ENCODE results near the gene SMARCA5. TPM values are rescaled to one million over a fixed set of nuclear protein-coding genes. Genes with fewer than 3 reads are reported as not detected.

SMARCA5 gene
- total RNA-seq, 2 donors from 2014 or later, result 20.8 to 21.0 TPM

DNA sequence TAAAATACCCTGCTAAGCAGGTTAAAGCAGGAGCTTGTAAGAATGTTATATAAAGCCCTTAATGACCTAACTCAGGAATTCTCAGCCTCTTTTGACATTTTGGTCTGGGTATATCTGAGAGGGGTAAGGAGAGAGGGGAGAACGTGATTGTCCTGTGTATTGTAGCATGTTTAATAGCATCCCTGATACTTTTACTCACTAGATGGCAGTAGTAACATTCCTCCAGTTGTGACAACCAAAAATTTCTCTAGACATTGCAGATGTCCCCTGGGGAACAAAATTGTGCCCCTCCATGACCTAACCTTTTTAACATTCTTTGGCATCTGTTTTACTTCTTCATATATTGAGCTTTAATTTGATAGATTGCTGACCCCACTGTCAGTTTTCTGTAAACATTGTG lies 17.9 kb downstream of the SMARCA5 start:
- H3K9me3 ChIP-seq, result no peaks in the 10 kb centered on the region
- intact Hi-C loops (cut with DNase I), result no loop called here
- H3K4me3 ChIP-seq, result no peak overlapping the region
- H3K27me3 ChIP-seq, result no peaks in the 10 kb centered on the region
- no peak overlapping the region for H3K27ac ChIP-seq
- H3K36me3 ChIP-seq (replicated peaks in 1 of 2; ENCODE audit: insufficient read depth in 1 of 2, low read depth in 2 of 2), result peaks cover 3 to 30% of the 10 kb centered on the region in 2 donors
- no peak for ATAC-seq
- no peak for DNase-seq
- 47 to 73% methylated on average over 1 of the region's 1 CpG for WGBS, 2 donors
- TF ChIP-seq CTCF (IDR thresholded peaks at IDR 0.05), result peak in 2 of 7 experiments; percentile 4 to 6
- no peak for TF ChIP-seq POLR2A (IDR thresholded peaks at IDR 0.05)
- no peaks in the 10 kb centered on the region for H3K4me1 ChIP-seq

DNA sequence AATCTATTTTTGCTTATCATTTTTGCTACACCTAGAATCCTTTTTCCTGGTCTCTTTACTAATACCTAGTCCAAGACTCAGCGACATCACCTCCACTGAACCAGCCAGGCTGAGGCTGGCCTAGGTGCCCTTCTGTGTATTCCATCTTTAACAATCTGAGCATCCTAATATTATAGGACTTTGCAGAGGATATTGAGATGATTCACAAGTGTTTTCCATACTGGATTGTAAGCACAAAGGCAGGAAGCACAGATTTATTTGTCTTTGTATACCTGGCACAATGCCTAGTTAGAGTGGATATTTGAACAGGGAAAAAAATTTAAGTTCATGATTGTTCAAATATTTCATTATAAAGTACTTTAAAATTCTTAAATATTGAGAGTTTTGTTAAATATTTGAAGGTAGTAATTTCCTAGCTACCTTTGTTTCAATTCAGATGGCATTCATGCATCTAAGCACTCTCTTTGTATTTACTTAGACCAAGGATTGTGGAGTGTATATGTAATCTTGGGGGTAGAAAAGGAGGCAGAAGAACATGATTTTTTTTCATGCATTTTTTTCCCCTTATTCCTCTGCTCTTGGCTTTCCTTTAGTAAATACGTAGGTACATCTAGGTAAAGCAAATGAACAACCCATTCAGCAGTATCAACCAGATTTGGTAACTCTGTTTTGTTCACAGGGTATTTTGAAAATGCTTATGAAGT lies 18.4 kb downstream of the SMARCA5 start:
- intact Hi-C loops (cut with DNase I), result no loop called here
- no peak overlapping the region for H3K27ac ChIP-seq
- no peak for TF ChIP-seq CTCF (IDR thresholded peaks at IDR 0.05)
- TF ChIP-seq POLR2A (IDR thresholded peaks at IDR 0.05), result no peak
- H3K4me1 ChIP-seq, result no peaks in the 10 kb centered on the region
- peaks cover 3 to 30% of the 10 kb centered on the region in 2 donors for H3K36me3 ChIP-seq (replicated peaks in 1 of 2; ENCODE audit: insufficient read depth in 1 of 2, low read depth in 2 of 2)
- H3K9me3 ChIP-seq, result no peaks in the 10 kb centered on the region
- H3K27me3 ChIP-seq, result no peaks in the 10 kb centered on the region
- 92 to 94% methylated on average over 2 of the region's 2 CpGs for WGBS, 2 donors
- no peak for ATAC-seq
- H3K4me3 ChIP-seq, result no peak overlapping the region
- DNase-seq, result no peak

DNA sequence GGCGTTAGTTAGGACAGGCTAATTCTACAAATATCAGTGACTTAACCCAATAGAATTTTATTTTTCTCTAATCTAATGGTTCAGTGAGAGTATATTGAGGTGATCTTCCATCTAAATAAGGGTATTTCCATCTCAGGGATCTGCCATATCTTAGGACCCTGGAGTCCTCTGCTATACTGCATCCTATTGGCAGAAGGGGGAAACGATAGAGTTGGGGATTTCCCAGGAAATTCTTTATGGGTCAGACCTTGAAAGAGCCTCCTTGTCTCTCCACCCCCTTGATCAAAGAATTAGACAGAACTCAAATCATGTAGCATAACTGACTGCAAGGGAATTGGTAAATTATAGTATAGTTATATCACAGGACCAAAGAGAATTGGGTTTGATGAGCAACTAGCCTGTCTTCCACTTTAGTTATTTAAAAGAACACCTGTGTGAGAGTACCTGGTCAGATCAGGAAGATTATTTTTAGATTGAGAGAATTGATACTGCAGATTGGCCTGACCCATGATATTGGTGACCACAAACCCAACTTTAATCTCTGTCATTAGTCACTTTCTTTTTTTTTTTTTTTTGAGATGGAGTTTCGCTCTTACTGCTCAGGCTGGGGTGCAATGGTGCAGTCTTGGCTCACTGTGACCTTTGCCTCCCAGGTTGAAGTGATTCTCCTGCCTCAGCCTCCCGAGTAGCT lies 25.6 kb downstream of the SMARCA5 start:
- Histone ChIP-seq H3K4me1 (no peaks in the 10 kb centered on the region), H3K27me3 (no peaks in the 10 kb centered on the region), H3K4me3 (no peak overlapping the region), H3K27ac (no peak overlapping the region), H3K9me3 (no peaks in the 10 kb centered on the region), H3K36me3 (replicated peaks in 1 of 2; ENCODE audit: insufficient read depth in 1 of 2, low read depth in 2 of 2) (peaks cover 3 to 41% of the 10 kb centered on the region in 2 donors)
- DNase-seq (no peak), ATAC-seq (no peak)
- no peak for TF ChIP-seq POLR2A (IDR thresholded peaks at IDR 0.05)
- TF ChIP-seq CTCF (IDR thresholded peaks at IDR 0.05), result no peak
- intact Hi-C loops (cut with DNase I), result no loop called here
- 89 to 91% methylated on average over 4 of the region's 4 CpGs for WGBS, 2 donors

DNA sequence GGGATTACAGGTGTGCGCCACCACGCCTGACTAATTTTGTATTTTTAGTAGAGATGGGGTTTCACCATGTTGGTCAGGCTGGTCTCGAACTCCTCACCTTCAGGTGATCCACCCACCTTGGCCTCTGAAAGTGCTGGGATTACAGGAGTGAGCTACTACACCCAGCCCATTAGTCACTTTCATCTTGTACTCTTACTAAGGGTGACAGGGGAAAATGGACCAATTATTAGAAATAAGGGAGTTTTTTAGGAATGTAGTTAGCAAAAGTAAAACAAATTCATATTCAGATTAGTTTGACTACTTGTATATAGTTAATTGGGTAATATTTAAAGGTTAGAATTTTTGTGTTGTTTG lies 26.1 kb downstream of the SMARCA5 start:
- WGBS, 2 donors, result 96 to 99% methylated on average over 3 of the region's 3 CpGs
- no peak for DNase-seq
- Histone ChIP-seq H3K9me3 (no peaks in the 10 kb centered on the region), H3K27me3 (no peaks in the 10 kb centered on the region), H3K4me1 (no peaks in the 10 kb centered on the region), H3K36me3 (replicated peaks in 1 of 2; ENCODE audit: insufficient read depth in 1 of 2, low read depth in 2 of 2) (peaks cover 3 to 43% of the 10 kb centered on the region in 2 donors), H3K4me3 (no peak overlapping the region), H3K27ac (no peak overlapping the region)
- no peak for TF ChIP-seq POLR2A (IDR thresholded peaks at IDR 0.05)
- TF ChIP-seq CTCF (IDR thresholded peaks at IDR 0.05), result no peak
- intact Hi-C loops (cut with DNase I), result no loop called here
- no peak for ATAC-seq
